GM18858 (cell line): Measurements from ENCODE around the gene ATP23.

ENCODE experiments used
- ATAC-seq: cut with Tn5 transposase; IDR thresholded peaks from one replicate; pipeline ENCODE4 v1.9.1; 2021; ENCODE audit not compliant: unreplicated experiment

Gene ATP23

GRCh38 chr12:57983146-57983857 is 41.9 kb downstream of the ATP23 start:
- no peak for ATAC-seq

DNA sequence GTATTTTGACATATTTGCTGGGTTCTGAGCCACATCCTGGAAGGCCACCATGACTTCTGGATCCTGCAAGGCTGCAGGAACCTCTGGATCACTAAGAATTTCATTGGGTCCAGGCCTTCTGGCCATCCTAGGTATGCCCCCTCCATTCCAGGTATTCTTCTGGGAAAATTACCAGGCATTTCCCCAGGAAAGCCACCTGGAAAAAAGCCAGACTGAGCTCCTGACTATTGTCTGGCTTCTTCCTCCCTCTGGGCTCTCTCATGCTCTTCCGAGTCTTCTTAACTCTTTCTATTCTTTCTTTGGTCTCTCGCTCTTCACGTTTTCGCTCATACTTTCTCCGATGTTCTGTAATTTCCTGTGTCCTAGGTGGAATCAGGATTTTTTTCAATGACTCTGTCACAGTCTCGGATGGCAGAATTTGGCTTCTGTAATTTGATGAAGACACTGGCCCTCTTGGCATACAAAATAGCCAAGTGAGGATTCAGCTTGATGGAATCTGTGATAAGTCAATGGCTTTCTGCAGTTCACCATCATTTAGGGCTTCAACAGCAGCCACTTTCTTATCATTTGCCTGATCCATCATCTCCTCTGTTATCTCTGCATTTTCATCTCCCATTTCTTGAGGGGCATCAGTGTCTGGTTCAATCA is 42.6 kb downstream of the ATP23 start:
- ATAC-seq: no peak

GRCh38 chr12:57984629-57985151 is 43.3 kb downstream of the ATP23 start:
- no peak for ATAC-seq

DNA sequence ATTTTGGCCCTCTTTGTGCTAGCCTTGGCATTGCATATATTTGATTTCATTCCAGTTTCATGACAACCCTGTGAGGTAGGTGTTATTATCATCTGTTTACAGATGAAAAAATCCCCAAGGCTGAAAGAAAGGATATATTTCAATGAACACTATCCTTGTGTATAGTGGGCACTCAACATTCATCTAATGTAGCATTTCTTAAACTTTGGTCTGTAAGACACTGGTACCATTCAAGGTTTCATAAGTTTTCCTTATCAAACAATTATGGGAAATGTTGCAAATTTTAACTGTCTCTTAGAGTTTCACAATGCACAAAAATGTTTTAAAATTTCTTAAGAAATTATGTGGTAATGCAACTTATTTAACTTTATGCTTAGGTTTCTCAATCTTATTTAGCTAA is 44.3 kb downstream of the ATP23 start:
- ATAC-seq: no peak

DNA sequence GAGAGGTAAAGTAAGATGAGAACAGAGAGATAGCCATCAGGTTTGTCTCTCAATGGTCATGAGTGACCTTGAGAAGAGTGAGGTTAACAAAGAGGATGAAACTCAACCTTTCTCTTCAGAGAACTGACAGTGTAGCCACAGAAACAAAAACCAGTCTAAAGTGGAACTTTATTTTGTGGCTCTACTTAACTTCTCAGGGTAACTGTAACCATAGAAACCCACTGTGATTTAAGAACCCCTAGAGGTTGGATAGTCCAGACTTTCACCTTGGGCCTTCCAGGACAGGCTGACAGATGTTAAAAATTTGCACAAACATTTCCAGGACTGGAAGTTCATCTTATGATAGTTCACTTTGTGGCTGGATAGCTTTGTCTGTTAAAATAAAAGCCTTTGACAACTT is 48.5 kb downstream of the ATP23 start:
- ATAC-seq: no peak

DNA sequence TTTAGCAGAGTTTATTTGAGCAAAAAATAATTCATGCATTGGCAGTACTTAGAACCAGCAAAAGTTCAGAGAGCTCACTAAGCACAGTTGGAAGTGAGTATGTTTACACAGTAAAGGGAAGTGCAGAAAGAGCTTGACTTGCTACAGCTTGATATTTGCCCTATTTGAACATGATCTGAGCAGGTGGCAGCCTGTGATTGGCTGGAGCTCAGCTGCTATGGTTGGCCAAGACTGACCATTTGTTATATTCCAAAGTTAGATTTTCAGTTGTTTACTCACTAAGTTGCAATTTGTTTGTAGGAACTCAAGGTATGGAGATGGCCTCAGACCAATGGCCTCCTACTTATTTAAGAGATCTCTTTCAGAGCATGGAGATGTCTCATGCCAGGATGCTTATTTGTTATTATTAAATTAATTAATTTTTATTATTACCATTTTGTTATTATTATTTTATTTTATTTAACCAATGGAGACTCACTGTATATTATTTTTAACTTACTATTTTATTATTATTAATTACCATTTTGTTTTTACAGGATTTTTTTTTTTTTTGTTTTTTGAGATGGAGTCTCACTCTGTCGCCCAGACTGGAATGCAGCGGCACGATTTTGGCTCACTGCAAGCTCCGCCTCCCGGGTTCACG is 49.0 kb downstream of the ATP23 start:
- ATAC-seq: no peak

DNA sequence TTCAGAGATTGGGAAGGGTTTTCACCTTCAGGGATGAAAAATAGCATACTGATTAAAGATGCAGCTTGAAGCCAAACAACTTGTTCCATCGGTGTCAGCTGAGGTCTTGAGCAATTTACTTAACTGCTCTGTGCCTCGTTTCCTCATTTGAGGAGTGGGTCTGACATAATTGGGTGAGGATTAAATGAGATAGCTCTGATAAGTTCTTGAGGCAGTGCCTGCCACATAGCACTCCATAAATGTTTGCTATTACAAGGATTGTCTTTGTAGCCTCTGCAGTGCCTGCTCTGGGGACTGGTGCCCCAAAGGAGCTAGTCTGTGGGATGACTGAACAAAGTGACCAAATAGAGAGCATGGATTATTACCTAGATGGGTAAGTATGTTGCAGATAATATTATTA is 50.6 kb downstream of the ATP23 start:
- ATAC-seq: no peak

DNA sequence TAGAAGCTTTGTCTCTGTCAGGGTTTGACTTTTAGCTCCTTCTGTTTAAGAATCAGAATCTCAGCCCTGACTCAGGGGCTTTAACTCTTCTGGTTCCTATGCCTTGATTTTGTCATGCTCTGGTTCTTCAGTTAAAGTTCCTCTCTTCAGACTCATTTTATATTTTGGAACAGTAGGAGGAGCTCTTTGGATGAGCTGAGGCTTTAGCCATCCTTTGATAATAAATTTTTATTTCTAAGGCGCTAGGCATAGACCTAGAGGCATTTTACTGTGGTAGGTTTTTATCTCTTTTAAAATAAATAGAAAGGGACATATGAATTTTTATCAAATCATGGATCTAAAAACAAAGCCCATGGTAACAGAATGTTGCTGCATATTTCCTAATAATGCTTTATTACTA is 51.7 kb downstream of the ATP23 start:
- ATAC-seq: no peak

DNA sequence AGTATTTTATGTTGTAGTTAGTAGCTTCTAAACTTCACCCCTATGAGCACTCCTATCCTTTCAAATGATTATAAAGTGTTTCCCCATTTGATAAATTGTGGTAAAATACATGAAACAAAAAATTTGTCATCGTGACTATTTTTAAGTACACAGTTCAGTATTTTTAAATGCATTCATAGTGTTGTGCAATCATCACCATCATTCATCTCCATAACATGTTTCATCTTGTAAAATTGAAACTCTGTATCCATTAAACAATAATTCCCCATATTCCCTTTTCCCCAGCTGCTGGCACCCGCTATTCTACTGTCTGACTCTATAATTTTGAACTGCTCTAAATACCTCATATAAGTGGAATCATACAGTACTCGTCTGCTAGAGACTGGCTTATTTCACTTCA is 52.5 kb downstream of the ATP23 start:
- ATAC-seq: no peak

- no peak for ATAC-seq
Measured at GRCh38 chr12:57996520-57996919, 55.2 kb downstream of the ATP23 start.

DNA sequence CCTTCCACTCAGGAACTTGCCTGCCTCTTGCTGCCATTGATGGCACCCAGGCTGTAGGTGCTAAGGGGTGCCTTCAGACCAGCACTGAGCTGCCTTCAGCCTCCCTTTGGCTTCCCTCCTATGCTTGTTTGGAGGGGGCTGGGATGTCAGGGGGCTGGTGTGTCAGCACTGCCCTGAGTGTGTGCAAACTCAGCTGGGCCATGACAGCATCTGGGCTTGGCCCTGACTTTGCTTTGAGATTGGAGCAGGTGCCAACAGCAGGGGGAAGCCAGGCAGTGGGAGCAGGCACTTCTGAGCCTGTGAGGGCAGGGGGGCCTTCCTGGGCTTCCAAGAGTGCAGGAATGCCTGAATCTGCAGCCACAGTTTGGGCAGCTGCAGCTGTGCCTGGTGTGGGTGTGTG is 56.9 kb downstream of the ATP23 start:
- ATAC-seq: no peak

GRCh38 chr12:58000499-58000898 is 59.1 kb downstream of the ATP23 start:
- ATAC-seq: no peak

GRCh38 chr12:58007875-58008274 is 66.5 kb downstream of the ATP23 start:
- ATAC-seq: peak; percentile 51

GRCh38 chr12:58008634-58009033 is 67.3 kb downstream of the ATP23 start:
- ATAC-seq: no peak
